HCEC 1CT (cell line): ENCODE results near the gene PPP3CA.

Source experiments
- DNase-seq: peaks from one replicate; pipeline ENCODE4 v3.0.0-alpha.2; 2017

PPP3CA gene

DNA sequence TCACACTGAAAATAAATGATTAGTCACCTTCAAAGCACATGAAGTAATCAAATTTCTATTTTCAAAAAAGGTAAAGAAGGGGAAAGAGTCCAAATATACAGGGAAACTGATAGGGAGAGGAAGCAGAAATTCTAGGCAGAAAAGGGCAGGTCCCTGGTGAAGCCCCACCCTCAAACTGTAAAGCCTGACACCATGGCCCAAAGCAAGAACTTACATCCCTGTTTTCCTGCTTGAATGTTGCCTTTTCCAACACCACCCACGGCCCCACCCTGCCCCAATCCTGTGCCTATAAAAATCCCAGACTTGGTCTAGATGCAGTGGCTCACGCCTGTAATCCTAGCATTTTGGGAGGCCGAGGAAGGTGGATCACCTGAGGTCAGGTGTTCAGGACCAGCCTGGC is 361.8 kb downstream of the PPP3CA start:
- no peak for DNase-seq

- peak; percentile 53 for DNase-seq
These were observed 362.4 kb downstream of the PPP3CA start for GRCh38 chr4:100984901-100985300.

GRCh38 chr4:100983426-100983825 is 363.9 kb downstream of the PPP3CA start:
- DNase-seq, result no peak

DNA sequence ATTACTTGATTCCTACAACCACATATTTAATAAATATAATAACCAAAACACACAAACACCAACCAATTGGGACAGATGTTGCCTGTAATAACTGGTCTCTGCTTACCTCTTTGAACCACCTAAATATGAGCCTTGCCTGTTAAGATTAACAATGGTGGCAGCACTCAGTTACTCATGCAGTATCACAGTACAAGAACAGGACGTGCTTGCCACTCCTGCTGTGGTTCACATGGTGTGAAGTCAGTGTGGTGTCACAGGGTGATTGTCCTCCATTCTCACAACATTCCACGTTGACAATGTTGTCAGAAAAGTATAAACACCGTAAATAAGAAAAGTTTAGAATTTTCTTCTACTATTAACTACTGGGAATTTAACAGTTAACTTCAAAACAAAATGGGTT is 365.0 kb downstream of the PPP3CA start:
- no peak for DNase-seq

DNA sequence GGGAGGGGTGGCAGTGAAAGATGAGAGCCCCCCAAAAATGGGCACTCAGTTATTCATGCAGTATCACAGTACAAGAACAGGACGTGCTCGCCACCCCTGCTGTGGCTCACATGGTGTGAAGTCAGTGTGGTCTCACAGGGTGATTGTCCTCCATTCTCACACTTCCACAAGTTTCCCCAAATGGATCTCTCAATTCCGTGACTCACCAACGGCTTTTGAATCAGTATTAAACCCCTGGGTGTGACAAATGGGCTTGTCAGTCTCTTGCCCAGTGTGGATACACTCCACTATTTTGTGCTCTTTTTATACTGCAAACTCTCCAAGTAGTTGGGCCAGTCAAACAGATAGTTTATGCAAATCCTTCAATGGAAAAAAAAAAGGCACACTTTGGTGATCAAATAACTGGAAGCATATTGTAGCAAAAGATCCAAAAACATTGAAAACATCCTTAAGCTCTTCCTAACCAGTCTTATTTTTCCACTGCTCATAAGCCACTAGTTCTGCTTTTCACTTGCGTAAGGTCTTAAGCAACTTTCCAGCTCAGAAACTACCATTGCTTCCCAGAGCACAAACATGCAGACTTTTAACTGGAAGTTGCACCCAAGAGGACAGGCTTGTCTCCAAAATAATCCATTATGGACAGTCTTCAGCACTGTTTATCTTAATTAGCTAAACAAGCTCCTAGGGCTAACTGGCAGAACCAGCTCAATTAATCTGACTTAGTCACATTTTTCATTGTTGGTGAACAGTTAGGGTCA is 365.7 kb downstream of the PPP3CA start:
- peak; percentile 24 for DNase-seq

- DNase-seq, result no peak
These were observed 367.6 kb downstream of the PPP3CA start for GRCh38 chr4:100979736-100980135.

DNA sequence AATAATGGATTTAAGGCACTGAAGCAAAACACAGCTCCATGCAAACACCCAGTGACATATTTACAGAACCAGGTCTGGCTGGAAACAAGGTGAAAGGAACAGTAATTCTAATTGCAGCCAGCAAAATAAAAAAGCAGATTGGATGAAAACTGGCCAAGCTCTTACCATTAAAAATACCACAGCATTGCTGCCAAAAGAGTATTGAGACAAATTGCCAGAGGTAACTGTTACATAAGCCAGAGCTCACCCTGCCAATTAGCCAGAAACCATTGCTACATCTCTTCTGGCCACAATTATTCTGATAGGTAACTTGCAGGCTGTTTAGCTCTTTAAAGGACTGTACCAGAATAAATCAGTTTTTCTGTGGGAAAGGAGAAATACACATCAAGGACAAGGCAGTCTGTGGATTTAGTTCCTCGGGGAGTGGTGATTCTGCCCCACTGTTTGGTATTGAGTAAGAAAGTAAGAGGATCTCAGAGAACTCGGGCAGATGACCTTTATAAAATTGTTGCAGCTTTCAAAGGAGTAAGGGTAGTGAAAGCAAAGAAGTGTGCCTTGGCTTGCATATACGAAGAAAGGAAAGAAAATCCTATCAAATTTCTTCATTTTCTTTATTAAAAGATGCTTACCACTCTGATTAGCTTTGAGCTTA is 369.5 kb downstream of the PPP3CA start:
- no peak for DNase-seq

DNA sequence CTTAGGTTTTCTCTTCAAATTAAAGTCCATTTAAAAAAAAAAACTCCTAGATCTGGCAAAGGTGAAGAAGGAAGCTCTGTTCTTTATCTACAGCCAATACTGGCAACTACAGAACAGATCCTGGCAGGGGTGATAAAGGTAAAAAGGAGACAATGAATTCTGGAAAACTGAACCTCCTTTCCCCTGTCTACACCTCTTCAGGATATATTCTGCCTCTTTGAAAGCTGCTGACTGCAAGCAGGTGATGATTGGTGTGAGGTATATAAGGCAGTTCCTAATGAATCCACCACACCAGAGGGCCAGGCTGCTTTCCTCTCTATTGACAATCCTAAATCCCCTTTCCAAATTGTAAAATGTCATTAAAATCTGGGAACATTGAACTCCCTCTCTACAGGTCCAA is 370.1 kb downstream of the PPP3CA start:
- DNase-seq, result no peak
